MM.1S (cell line): ENCODE data around the gene TBC1D19.
"Not testable (repeated sequence)": the region's sequence is repeated elsewhere in the genome, so short reads cannot be mapped to it uniquely, and the experiment has no call there.

ENCODE experiments used
- DNase-seq: peaks from one replicate; pipeline ENCODE4 v3.0.0-alpha.2; 2015
- H2AFZ ChIP-seq: fragments of 300-600 bp; sonication (generic); 2 replicates; pipeline ENCODE4 v1.6.0; 2016; ENCODE audit warnings: antibody characterized with exemption, low read length
- H3F3A ChIP-seq: fragments of 300-600 bp; sonication (generic); 2 replicates; pipeline ENCODE4 v1.6.1; 2016; ENCODE audit warnings: mild to moderate bottlenecking, antibody characterized with exemption, low read length, moderate library complexity, mixed read lengths; ENCODE audit not compliant: insufficient read depth
- H3K27ac ChIP-seq: fragments of 300-600 bp; sonication (generic); 2 replicates; pipeline ENCODE4 v1.5.1; 2016; ENCODE audit warnings: mild to moderate bottlenecking, low read length
- H3K27me3 ChIP-seq: fragments of 300-600 bp; sonication (generic); replicated peaks from 2 replicates; pipeline ENCODE4 v1.6.0; 2016; ENCODE audit warnings: low read length; ENCODE audit not compliant: insufficient read depth
- H3K36me3 ChIP-seq: fragments of 300-600 bp; sonication (generic); replicated peaks from 2 replicates; pipeline ENCODE4 v1.6.1; 2016; ENCODE audit warnings: mild to moderate bottlenecking, low read length, mixed read lengths; ENCODE audit not compliant: insufficient read depth
- H3K4me1 ChIP-seq: fragments of 300-600 bp; sonication (generic); 2 replicates; pipeline ENCODE4 v1.6.1; 2016; ENCODE audit warnings: low read length, mixed read lengths
- H3K4me2 ChIP-seq: fragments of 300-600 bp; sonication (generic); 2 replicates; pipeline ENCODE4 v1.6.0; 2016; ENCODE audit warnings: low read depth, low read length
- H3K4me3 ChIP-seq: fragments of 300-600 bp; sonication (generic); 2 replicates; pipeline ENCODE4 v1.5.1; 2016; ENCODE audit warnings: low read length, mixed read lengths
- H3K79me2 ChIP-seq: fragments of 300-600 bp; sonication (generic); 2 replicates; pipeline ENCODE4 v1.6.1; 2016; ENCODE audit warnings: mixed run types, low read length, mixed read lengths
- H3K9ac ChIP-seq: fragments of 300-600 bp; sonication (generic); 2 replicates; pipeline ENCODE4 v1.6.1; 2016; ENCODE audit warnings: low read length, mixed read lengths
- H3K9me2 ChIP-seq: fragments of 300-600 bp; sonication (generic); replicated peaks from 2 replicates; pipeline ENCODE4 v1.6.1; 2016; ENCODE audit warnings: mild to moderate bottlenecking, low read length, mixed read lengths; ENCODE audit not compliant: insufficient read depth
- H3K9me3 ChIP-seq: fragments of 300-600 bp; sonication (generic); replicated peaks from 2 replicates; pipeline ENCODE4 v1.6.1; 2016; ENCODE audit warnings: mild to moderate bottlenecking, low read length, mixed read lengths; ENCODE audit not compliant: insufficient read depth
- H4K20me1 ChIP-seq: fragments of 300-600 bp; sonication (generic); 2 replicates; pipeline ENCODE4 v1.6.1; 2016; ENCODE audit warnings: mild to moderate bottlenecking, low read length, moderate library complexity, mixed read lengths; ENCODE audit not compliant: insufficient read depth
- CTCF ChIP-seq: fragments of 300-600 bp; sonication (generic); IDR thresholded peaks from 2 replicates; pipeline ENCODE4 v1.5.1; 2016; ENCODE audit warnings: antibody characterized with exemption, low read length, mixed read lengths
- EZH2 ChIP-seq: fragments of 300-600 bp; sonication (generic); optimal IDR thresholded peaks from 2 replicates; pipeline ENCODE3; 2017; ENCODE audit warnings: low read depth, mild to moderate bottlenecking, antibody characterized with exemption, low read length, mixed read lengths
- EZH2phosphoT487 ChIP-seq: fragments of 300-600 bp; sonication (generic); IDR thresholded peaks from 2 replicates; pipeline ENCODE4 v1.6.1; 2018; ENCODE audit warnings: antibody characterized with exemption, low read length

TBC1D19 gene

GRCh38 chr4:26692014-26692726 lies 108.3 kb downstream of the TBC1D19 start:
- DNase-seq: no peak
- TF ChIP-seq EZH2 (no peak), EZH2phosphoT487 (no peak), CTCF (no peak)

GRCh38 chr4:26694131-26694530 lies 110.2 kb downstream of the TBC1D19 start:
- H2AFZ ChIP-seq, H4K20me1 ChIP-seq, H3K9ac ChIP-seq, H3K27me3 ChIP-seq, DNase-seq, H3K4me1 ChIP-seq, H3K4me3 ChIP-seq, H3K9me3 ChIP-seq, H3K9me2 ChIP-seq, H3F3A ChIP-seq, H3K4me2 ChIP-seq, H3K27ac ChIP-seq, H3K36me3 ChIP-seq, H3K79me2 ChIP-seq: not testable (repeated sequence)

More at GRCh38 chr4:26692014-26692726, 108.3 kb downstream of the TBC1D19 start:
- Histone ChIP-seq H4K20me1 (no peaks in the 10 kb centered on the region), H3K4me1 (no peaks in the 10 kb centered on the region), H3K9ac (no peak overlapping the region), H3F3A (no peaks in the 10 kb centered on the region), H3K36me3 (no peaks in the 10 kb centered on the region), H3K27ac (no peak overlapping the region), H3K9me2 (no peaks in the 10 kb centered on the region), H3K9me3 (no peaks in the 10 kb centered on the region), H3K27me3 (no peaks in the 10 kb centered on the region), H2AFZ (no peak overlapping the region), H3K79me2 (no peaks in the 10 kb centered on the region), H3K4me2 (no peak overlapping the region), H3K4me3 (no peak overlapping the region)

DNA sequence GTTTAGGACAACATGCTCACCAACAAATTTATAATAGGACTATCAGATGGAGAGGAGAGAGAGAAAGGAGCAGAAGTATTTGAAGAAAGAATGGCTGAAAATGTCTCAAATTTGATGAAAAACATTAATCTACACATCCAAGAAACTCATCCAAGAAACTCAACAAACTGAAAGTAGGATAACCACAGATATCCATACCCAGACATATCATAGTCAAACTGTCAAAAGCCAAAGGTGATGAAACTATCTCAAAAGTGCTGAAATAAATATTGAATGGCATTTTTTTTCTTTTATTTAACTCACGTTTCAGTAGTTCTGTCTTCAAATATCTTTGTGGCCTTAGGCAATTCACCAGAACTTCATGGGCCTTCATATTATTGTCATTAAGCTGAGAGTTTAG lies 116.2 kb downstream of the TBC1D19 start:
- Histone ChIP-seq H3K9me3 (no peaks in the 10 kb centered on the region), H3K4me3 (no peak overlapping the region), H3F3A (no peaks in the 10 kb centered on the region), H3K4me2 (no peak overlapping the region), H3K36me3 (no peaks in the 10 kb centered on the region), H3K9me2 (no peaks in the 10 kb centered on the region), H3K4me1 (no peaks in the 10 kb centered on the region), H3K9ac (no peak overlapping the region), H3K27me3 (no peaks in the 10 kb centered on the region), H2AFZ (no peak overlapping the region), H3K79me2 (no peaks in the 10 kb centered on the region), H3K27ac (no peak overlapping the region), H4K20me1 (no peaks in the 10 kb centered on the region)
- DNase-seq: no peak
- no peak for TF ChIP-seq EZH2phosphoT487
- TF ChIP-seq CTCF: no peak
- TF ChIP-seq EZH2: no peak

DNA sequence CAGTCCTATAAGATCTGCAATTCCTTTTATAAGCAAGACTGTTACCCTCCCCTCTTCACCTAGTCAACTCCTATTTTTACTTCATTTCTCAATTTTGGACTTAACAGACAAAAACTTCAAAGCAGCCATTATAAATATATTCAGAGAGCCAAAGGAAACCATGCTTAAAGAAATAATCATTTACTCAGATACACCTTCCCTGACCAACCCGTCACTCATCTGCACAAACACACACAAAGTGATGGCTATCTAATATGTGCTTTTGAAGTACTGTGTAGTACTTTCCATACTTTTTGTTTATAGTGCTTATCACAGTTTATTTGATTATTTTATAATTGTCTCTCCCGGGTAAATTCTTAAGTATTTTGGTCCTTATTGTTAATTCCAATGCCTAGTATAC lies 117.2 kb downstream of the TBC1D19 start:
- H3K9ac ChIP-seq: no peak overlapping the region
- H3K27me3 ChIP-seq: no peaks in the 10 kb centered on the region
- no peak overlapping the region for H3K4me2 ChIP-seq
- no peaks in the 10 kb centered on the region for H3F3A ChIP-seq
- H2AFZ ChIP-seq: no peak overlapping the region
- H3K4me3 ChIP-seq: no peak overlapping the region
- no peaks in the 10 kb centered on the region for H4K20me1 ChIP-seq
- no peaks in the 10 kb centered on the region for H3K9me2 ChIP-seq
- H3K4me1 ChIP-seq: no peaks in the 10 kb centered on the region
- H3K36me3 ChIP-seq: no peaks in the 10 kb centered on the region
- TF ChIP-seq EZH2: no peak
- TF ChIP-seq EZH2phosphoT487: no peak
- no peak for TF ChIP-seq CTCF
- H3K27ac ChIP-seq: no peak overlapping the region
- H3K9me3 ChIP-seq: no peaks in the 10 kb centered on the region
- DNase-seq: no peak
- H3K79me2 ChIP-seq: no peaks in the 10 kb centered on the region
